ENCODE data around the gene GRB14. TPM values are rescaled to one million over a fixed set of nuclear protein-coding genes. Genes with fewer than 3 reads are reported as not detected.

GRB14 gene
- total RNA-seq, 1 experiment from 2014 or later: 6.3 TPM

DNA sequence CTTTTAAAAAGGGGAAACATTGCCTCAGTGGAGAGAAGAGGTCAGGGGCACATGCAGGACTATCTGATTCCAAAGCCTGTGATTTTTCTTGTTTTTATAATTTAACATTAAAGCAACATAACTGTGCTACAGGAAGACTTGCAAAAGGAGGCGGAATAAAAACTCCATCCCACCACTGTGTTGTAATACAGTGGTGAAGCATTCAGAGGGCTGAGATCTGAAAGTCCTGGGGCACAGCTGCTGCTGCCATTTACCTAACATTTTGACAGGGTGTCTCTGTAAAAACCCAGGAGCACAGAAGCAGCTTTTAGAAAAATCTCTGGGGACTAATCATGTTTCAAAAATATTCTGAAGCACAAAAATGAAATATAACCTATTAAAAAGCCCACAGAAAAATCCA, 97.6 kb downstream of the GRB14 start:
- H3K4me2 ChIP-seq (ENCODE audit: low read length): no peak overlapping the region
- no peaks in the 10 kb centered on the region for H4K20me1 ChIP-seq (ENCODE audit: insufficient read depth)
- H3K36me3 ChIP-seq (ENCODE audit: control insufficient read depth in 1 of 2, insufficient read depth in 2 of 2, low read length in 2 of 2): no peaks in the 10 kb centered on the region
- CTCF ChIA-PET: no interaction called here
- TF ChIP-seq, protein P1, sequence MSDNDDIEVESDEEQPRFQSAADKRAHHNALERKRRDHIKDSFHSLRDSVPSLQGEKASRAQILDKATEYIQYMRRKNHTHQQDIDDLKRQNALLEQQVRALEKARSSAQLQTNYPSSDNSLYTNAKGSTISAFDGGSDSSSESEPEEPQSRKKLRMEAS (IDR thresholded peaks at IDR 0.05): no peak
- TF ChIP-seq ZNF274 (IDR thresholded peaks at IDR 0.05; ENCODE audit: low read depth, low read length): no peak
- TF ChIP-seq YY1 (IDR thresholded peaks at IDR 0.05; ENCODE audit: extremely low read depth, insufficient replicate concordance, low read depth, low read length): no peak
- TF ChIP-seq POLR2A (IDR thresholded peaks at IDR 0.05; ENCODE audit: borderline replicate concordance, extremely low read depth, insufficient read depth, insufficient read length): no peak
- no peak for TF ChIP-seq TCF7L2 (IDR thresholded peaks at IDR 0.05; ENCODE audit: borderline replicate concordance, extremely low read depth, insufficient read depth, insufficient read length)
- no peak for TF ChIP-seq EGR1 (IDR thresholded peaks at IDR 0.05; ENCODE audit: low read depth)
- no peak for TF ChIP-seq ZFX (IDR thresholded peaks at IDR 0.05)
- TF ChIP-seq CEBPB (IDR thresholded peaks at IDR 0.05; ENCODE audit: low read depth): no peak
- no peak for TF ChIP-seq EZH2 (IDR thresholded peaks at IDR 0.05)
- TF ChIP-seq RAD21 (IDR thresholded peaks at IDR 0.05; ENCODE audit: low read depth): no peak
- no peak for TF ChIP-seq JUND (IDR thresholded peaks at IDR 0.05)
- no peak for TF ChIP-seq ELF1 (IDR thresholded peaks at IDR 0.05; ENCODE audit: borderline replicate concordance, low read depth)
- TF ChIP-seq, protein P2, sequence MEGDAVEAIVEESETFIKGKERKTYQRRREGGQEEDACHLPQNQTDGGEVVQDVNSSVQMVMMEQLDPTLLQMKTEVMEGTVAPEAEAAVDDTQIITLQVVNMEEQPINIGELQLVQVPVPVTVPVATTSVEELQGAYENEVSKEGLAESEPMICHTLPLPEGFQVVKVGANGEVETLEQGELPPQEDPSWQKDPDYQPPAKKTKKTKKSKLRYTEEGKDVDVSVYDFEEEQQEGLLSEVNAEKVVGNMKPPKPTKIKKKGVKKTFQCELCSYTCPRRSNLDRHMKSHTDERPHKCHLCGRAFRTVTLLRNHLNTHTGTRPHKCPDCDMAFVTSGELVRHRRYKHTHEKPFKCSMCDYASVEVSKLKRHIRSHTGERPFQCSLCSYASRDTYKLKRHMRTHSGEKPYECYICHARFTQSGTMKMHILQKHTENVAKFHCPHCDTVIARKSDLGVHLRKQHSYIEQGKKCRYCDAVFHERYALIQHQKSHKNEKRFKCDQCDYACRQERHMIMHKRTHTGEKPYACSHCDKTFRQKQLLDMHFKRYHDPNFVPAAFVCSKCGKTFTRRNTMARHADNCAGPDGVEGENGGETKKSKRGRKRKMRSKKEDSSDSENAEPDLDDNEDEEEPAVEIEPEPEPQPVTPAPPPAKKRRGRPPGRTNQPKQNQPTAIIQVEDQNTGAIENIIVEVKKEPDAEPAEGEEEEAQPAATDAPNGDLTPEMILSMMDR (IDR thresholded peaks at IDR 0.05 in 2 of 3, conservative IDR thresholded peaks at IDR 0.05 in 1 of 3; ENCODE audit: borderline replicate concordance in 1 of 3, insufficient read depth in 1 of 3, low read depth in 2 of 3, low read length in 2 of 3): no peak
- H3K4me3 ChIP-seq (replicated peaks in 1 of 2; ENCODE audit: low read depth in 1 of 2, low read length in 2 of 2): no peak overlapping the region
- POLR2A ChIA-PET: no interaction called here
- no peaks in the 10 kb centered on the region for H3K9me3 ChIP-seq (ENCODE audit: control insufficient read depth in 1 of 2, insufficient read depth in 1 of 2, low read depth in 1 of 2, low read length in 2 of 2)
- H3K9me2 ChIP-seq (ENCODE audit: insufficient read depth): no peaks in the 10 kb centered on the region
- H3K4me1 ChIP-seq (ENCODE audit: control insufficient read depth in 1 of 2, insufficient read depth in 2 of 2, low read length in 2 of 2): no peaks in the 10 kb centered on the region
- no peak for ATAC-seq
- H3K27ac ChIP-seq (ENCODE audit: low read depth, low read length): no peak overlapping the region
- no peak for DNase-seq (ENCODE audit: low read depth, low spot score)
- intact Hi-C loops (cut with micrococcal nuclease): no loop called here
- H3K79me2 ChIP-seq (ENCODE audit: insufficient read depth, low read length): no peaks in the 10 kb centered on the region
- RAD21 ChIA-PET (ENCODE audit: low non-redundant PET in 1 of 2, low total read pairs in 2 of 2, uncharacterized antibody in 2 of 2, unreplicated experiment in 2 of 2): no interaction called here
- H3K27me3 ChIP-seq (ENCODE audit: insufficient read depth, low read length): no peaks in the 10 kb centered on the region
- H3K9ac ChIP-seq (ENCODE audit: low read length): no peak overlapping the region
- no TSS peak for BruUV-seq (replicated peaks)
- H2AFZ ChIP-seq (ENCODE audit: low read depth, low read length, poor library complexity, severe bottlenecking): no peak overlapping the region

Data from HCT116 (cell line).